A549 (cell line): Measurements from ENCODE around the gene BPIFB1. TPM values are rescaled to one million over a fixed set of nuclear protein-coding genes. Genes with fewer than 3 reads are reported as not detected.
A peak's percentile ranks its signal among the peaks of the same experiment; 100 is the strongest.

Experiments
- ATAC-seq, 2 experiments: fragments of 200-7000 bp in 1 of 2; fragments of >200 bp in 1 of 2; cut with Nextera tagmentation in 1 of 2; cut with Tn5 transposase in 1 of 2; 3 replicates each; pipeline versions ENCODE4 v1.8.0 to v1.9.1; 2018 to 2020; ENCODE audit warnings: mild to moderate bottlenecking in 1 of 2, moderate library complexity in 1 of 2
- CTCF ChIA-PET: fragments of 300-600 bp; sonication (Branson Sonifier 250); formaldehyde crosslinking; extraction: SDS; loops from one replicate; lab custom pipeline; 2021; ENCODE audit warnings: antibody characterized with exemption, inconsistent platforms; lab: Yijun Ruan, JAX
- POLR2A ChIA-PET: fragments of 350-600 bp; formaldehyde crosslinking; extraction: SDS; loops from one replicate; lab custom pipeline; 2021; ENCODE audit warnings: antibody characterized with exemption, inconsistent platforms; lab: Yijun Ruan, JAX
- DNase-seq, 2 experiments: peaks; one replicate each; pipeline versions ENCODE4 v3.0.0 to v3.0.0-alpha.2; 2011 to 2016; ENCODE audit warnings: low read depth in 1 of 2, low spot score in 1 of 2
- FAIRE-seq: peaks from 2 replicates; lab custom pipeline; 2011; peaks lifted over from hg19 to GRCh38; lab: Jason Lieb, UNC
- H3K27ac ChIP-seq, 2 experiments: fragments of >200 bp; sonication (Bioruptor Twin); formaldehyde crosslinking; 3 replicates each; pipeline ENCODE4 v1.5.1; 2016 to 2017
- H3K4me1 ChIP-seq: fragments of >200 bp; sonication (Bioruptor Twin); formaldehyde crosslinking; 3 replicates; pipeline ENCODE4 v1.6.1; 2016
- H3K4me2 ChIP-seq: fragments of >200 bp; sonication (Bioruptor Twin); formaldehyde crosslinking; 3 replicates; pipeline ENCODE4 v1.6.1; 2016
- H3K4me3 ChIP-seq: fragments of >200 bp; sonication (Bioruptor Twin); formaldehyde crosslinking; 3 replicates; pipeline ENCODE4 v1.5.1; 2016
- H3K9me3 ChIP-seq: fragments of >200 bp; sonication (Bioruptor Twin); formaldehyde crosslinking; 3 replicates; pipeline ENCODE4 v1.6.1; 2016
- CBX8 ChIP-seq: fragments of 200-600 bp; sonication (generic); IDR thresholded peaks from 2 replicates; pipeline ENCODE4 v1.6.1; 2016
- CEBPB ChIP-seq, 2 experiments: fragments of >200 bp in 1 of 2; sonication (Bioruptor Twin) in 1 of 2; formaldehyde crosslinking in 1 of 2; IDR thresholded peaks; 2 replicates each; pipeline ENCODE4 v1.6.1; 2012 to 2016
- CHD2 ChIP-seq: fragments of 150-350 bp; IDR thresholded peaks from 2 replicates; pipeline ENCODE4 v1.6.1; 2014; ENCODE audit warnings: low read length; ENCODE audit not compliant: partially characterized antibody
- CHD4 ChIP-seq: fragments of 200-600 bp; sonication (generic); IDR thresholded peaks from 2 replicates; pipeline ENCODE4 v1.6.1; 2016; ENCODE audit warnings: antibody characterized with exemption, mild to moderate bottlenecking, borderline replicate concordance
- CTCF ChIP-seq: fragments of >200 bp; sonication (Bioruptor Twin); formaldehyde crosslinking; IDR thresholded peaks from 3 replicates; pipeline ENCODE4 v1.5.1; 2016
- EP300 ChIP-seq, 2 experiments: fragments of >200 bp; sonication (Bioruptor Twin); formaldehyde crosslinking; IDR thresholded peaks; 2 replicates in 1 of 2; 3 replicates in 1 of 2; pipeline ENCODE4 v1.6.1; 2016 to 2017
- FOXS1 ChIP-seq: fragments of 250-450 bp; sonication (Bioruptor Pico); IDR thresholded peaks from 2 replicates; pipeline ENCODE4 v1.5.0; 2020; ENCODE audit warnings: mild to moderate bottlenecking, moderate library complexity
- GATA3 ChIP-seq: IDR thresholded peaks from 2 replicates; pipeline ENCODE4 v1.6.1; 2012; ENCODE audit warnings: borderline replicate concordance
- HES2 ChIP-seq: fragments of >200 bp; sonication (Bioruptor Twin); formaldehyde crosslinking; IDR thresholded peaks from 2 replicates; pipeline ENCODE4 v1.6.1; 2016
- HEYL ChIP-seq: fragments of 250-450 bp; sonication (Bioruptor Pico); IDR thresholded peaks from 2 replicates; pipeline ENCODE4 v1.8.0; 2021; ENCODE audit warnings: mild to moderate bottlenecking, moderate library complexity
- HMGXB4 ChIP-seq: fragments of 250-450 bp; sonication (Bioruptor Pico); IDR thresholded peaks from 2 replicates; pipeline ENCODE4 v1.5.0; 2021; ENCODE audit warnings: mild to moderate bottlenecking, moderate library complexity, borderline replicate concordance
- HOXA7 ChIP-seq: fragments of 250-450 bp; sonication (Bioruptor Pico); IDR thresholded peaks from 2 replicates; pipeline ENCODE4 v1.5.0; 2020; ENCODE audit warnings: mild to moderate bottlenecking, moderate library complexity
- HOXB13 ChIP-seq: fragments of 250-450 bp; sonication (Bioruptor Pico); IDR thresholded peaks from 2 replicates; pipeline ENCODE4 v1.5.0; 2020; ENCODE audit warnings: low read depth, mild to moderate bottlenecking, moderate library complexity
- HOXB5 ChIP-seq: fragments of 250-450 bp; sonication (Bioruptor Pico); IDR thresholded peaks from 2 replicates; pipeline ENCODE4 v1.5.0; 2020; ENCODE audit warnings: mild to moderate bottlenecking, moderate library complexity
- JUNB ChIP-seq: fragments of >200 bp; sonication (Bioruptor Twin); formaldehyde crosslinking; IDR thresholded peaks from 2 replicates; pipeline ENCODE4 v1.6.1; 2016
- KDM1A ChIP-seq: fragments of 200-600 bp; sonication (generic); IDR thresholded peaks from 2 replicates; pipeline ENCODE4 v1.6.1; 2016; ENCODE audit warnings: low read depth, mild to moderate bottlenecking
- KDM5A ChIP-seq: fragments of 200-600 bp; sonication (generic); IDR thresholded peaks from 2 replicates; pipeline ENCODE4 v1.6.1; 2016; ENCODE audit warnings: antibody characterized with exemption, mild to moderate bottlenecking
- MAFK ChIP-seq: fragments of 450-650 bp; IDR thresholded peaks from 2 replicates; pipeline ENCODE4 v1.6.1; 2014; ENCODE audit not compliant: partially characterized antibody
- MAX ChIP-seq: IDR thresholded peaks from 2 replicates; pipeline ENCODE4 v1.6.1; 2012
- NFE2L2 ChIP-seq: fragments of 150-350 bp; conservative IDR thresholded peaks from 2 replicates; pipeline ENCODE4 v1.6.1; 2014; ENCODE audit warnings: low read length
- POLR2A ChIP-seq: IDR thresholded peaks from 2 replicates; pipeline ENCODE4 v1.6.1; 2012; ENCODE audit warnings: mild to moderate bottlenecking, low read length
- RAD21 ChIP-seq, 2 experiments: fragments of >200 bp in 1 of 2; sonication (Bioruptor Twin) in 1 of 2; formaldehyde crosslinking in 1 of 2; IDR thresholded peaks in 1 of 2; conservative IDR thresholded peaks in 1 of 2; 2 replicates in 1 of 2; 3 replicates in 1 of 2; pipeline ENCODE4 v1.6.1; 2012 to 2018; ENCODE audit warnings: inconsistent platforms in 1 of 2
- RCOR1 ChIP-seq: fragments of 150-350 bp; IDR thresholded peaks from 2 replicates; pipeline ENCODE4 v1.6.1; 2014; ENCODE audit warnings: antibody characterized with exemption, low read length, low read depth
- SMC3 ChIP-seq: fragments of >200 bp; sonication (Bioruptor Twin); formaldehyde crosslinking; IDR thresholded peaks from 3 replicates; pipeline ENCODE4 v1.6.1; 2018; ENCODE audit warnings: inconsistent platforms
- SREBF2 ChIP-seq: fragments of 450-650 bp; IDR thresholded peaks from 2 replicates; pipeline ENCODE4 v1.6.1; 2014; ENCODE audit warnings: mild to moderate bottlenecking, moderate library complexity
- TFCP2L1 ChIP-seq: fragments of 250-450 bp; sonication (Bioruptor Pico); IDR thresholded peaks from 2 replicates; pipeline ENCODE4 v1.5.0; 2021; ENCODE audit warnings: mild to moderate bottlenecking
- USF2 ChIP-seq: fragments of 450-650 bp; IDR thresholded peaks from 2 replicates; pipeline ENCODE4 v1.6.1; 2014; ENCODE audit warnings: antibody characterized with exemption
- ZFP36 ChIP-seq: fragments of 450-650 bp; IDR thresholded peaks from 2 replicates; pipeline ENCODE4 v1.6.1; 2014; ENCODE audit warnings: borderline replicate concordance; ENCODE audit not compliant: partially characterized antibody
- ZSCAN20 ChIP-seq: fragments of 250-450 bp; sonication (Bioruptor Pico); IDR thresholded peaks from 2 replicates; pipeline ENCODE4 v1.8.0; 2022; ENCODE audit warnings: mild to moderate bottlenecking, moderate library complexity
- WGBS: methylation state at CpG from one replicate; pipeline ENCODE4 v1.1.6; 2017; ENCODE audit errors: missing lambda C conversion rate; 5-methylcytosine and 5-hydroxymethylcytosine counted together
- polyA plus RNA-seq, 4 experiments: library from polyadenylated mRNA; depleted of rRNA in 3 of 4; stranded (reverse); fragments of >200 nt; fragmentation: RNase III in 1 of 4; extraction: RNeasy Plus Mini Kit Qiagen cat#74134 plus additional on column Dnase treatment in 1 of 4; gene quantifications; 2 replicates in 3 of 4; 3 replicates in 1 of 4; pipeline ENCODE4 v1.2.3, GENCODE V29; 2011 to 2017

Gene BPIFB1
- polyA plus RNA-seq, 2 of the 4 experiments (the other 2 are of a cell fraction), result 0.18 TPM; not detected in 1

- 0% methylated on average over 1 of the region's 1 CpG for WGBS
- Histone ChIP-seq H3K4me3 (no peak overlapping the region), H3K4me2 (no peak overlapping the region), H3K9me3 (no peaks in the 10 kb centered on the region), H3K4me1 (no peaks in the 10 kb centered on the region), H3K27ac (no peak overlapping the region)
- ChIA-PET POLR2A (no interaction called here), CTCF (interaction anchor here (0.9 to 1.8 kb wide), 7 partner anchors 10 to 141 kb away, joined by 3 to 6 read pairs (median 3); no protein-coding TSS in a partner anchor)
- DNase-seq (no peak), ATAC-seq (no peak), FAIRE-seq (no peak)
- TF ChIP-seq HOXB5 (CRISPR knock-in tag), result no peak
- TF ChIP-seq TFCP2L1, result no peak
- TF ChIP-seq MAFK, result peak; percentile 76
- no peak for TF ChIP-seq CHD2
- no peak for TF ChIP-seq JUNB
- no peak for TF ChIP-seq RAD21 (conservative IDR thresholded peaks at IDR 0.05 in 1 of 2, IDR thresholded peaks at IDR 0.05 in 1 of 2)
Measured at GRCh38 chr20:33236351-33236750, 46.7 kb upstream of the BPIFB1 start.

GRCh38 chr20:33237989-33238388, 45.0 kb upstream of the BPIFB1 start:
- WGBS, result 43% methylated on average over 6 of the region's 6 CpGs

GRCh38 chr20:33239418-33239817, 43.6 kb upstream of the BPIFB1 start:
- H3K27ac ChIP-seq, result no peak overlapping the region
- CTCF ChIA-PET, result interaction anchor here (1.0 to 1.4 kb wide), 3 partner anchors 27 to 143 kb away, joined by 3 read pairs; no protein-coding TSS in a partner anchor
- no peak for ATAC-seq
- TF ChIP-seq USF2 (no peak), RAD21 (conservative IDR thresholded peaks at IDR 0.05 in 1 of 2, IDR thresholded peaks at IDR 0.05 in 1 of 2) (no peak), CBX8 (no peak), HMGXB4 (CRISPR knock-in tag) (no peak), SREBF2 (no peak), POLR2A (no peak), HES2 (no peak), HOXB13 (CRISPR knock-in tag) (no peak), CHD4 (no peak), EP300 (IDR thresholded peaks at IDR 0.05) (no peak), CTCF (no peak)
- DNase-seq, result no peak
- 0% methylated on average over 1 of the region's 1 CpG for WGBS
- no peaks in the 10 kb centered on the region for H3K9me3 ChIP-seq
- POLR2A ChIA-PET, result no interaction called here
- no peak overlapping the region for H3K4me2 ChIP-seq
- no peaks in the 10 kb centered on the region for H3K4me1 ChIP-seq
- FAIRE-seq, result no peak
- no peak overlapping the region for H3K4me3 ChIP-seq

More at GRCh38 chr20:33237989-33238388, 45.0 kb upstream of the BPIFB1 start:
- Histone ChIP-seq H3K4me3 (no peak overlapping the region), H3K27ac (no peak overlapping the region), H3K9me3 (no peaks in the 10 kb centered on the region), H3K4me2 (no peak overlapping the region), H3K4me1 (no peaks in the 10 kb centered on the region)
- DNase-seq (no peak), ATAC-seq (no peak), FAIRE-seq (no peak)
- TF ChIP-seq KDM5A, result no peak
- no peak for TF ChIP-seq HES2
- TF ChIP-seq CEBPB (IDR thresholded peaks at IDR 0.05), result no peak
- TF ChIP-seq HEYL (CRISPR knock-in tag), result no peak
- TF ChIP-seq USF2, result no peak
- no peak for TF ChIP-seq NFE2L2
- no peak for TF ChIP-seq MAX
- TF ChIP-seq ZSCAN20 (CRISPR knock-in tag), result no peak
- TF ChIP-seq MAFK, result no peak
- no peak for TF ChIP-seq KDM1A
- no peak for TF ChIP-seq SMC3
- TF ChIP-seq GATA3, result no peak
- no peak for TF ChIP-seq POLR2A
- TF ChIP-seq FOXS1 (CRISPR knock-in tag), result no peak
- no peak for TF ChIP-seq HOXA7 (CRISPR knock-in tag)
- TF ChIP-seq ZFP36, result no peak
- TF ChIP-seq RCOR1, result no peak
- POLR2A ChIA-PET, result no interaction called here
- CTCF ChIA-PET, result no interaction called here
